ENCODE data around the gene CTSE.

CTSE gene

GRCh38 chr1:206020393-206021007 is 3.2 kb downstream of the CTSE start:
- TF ChIP-seq, protein P1, sequence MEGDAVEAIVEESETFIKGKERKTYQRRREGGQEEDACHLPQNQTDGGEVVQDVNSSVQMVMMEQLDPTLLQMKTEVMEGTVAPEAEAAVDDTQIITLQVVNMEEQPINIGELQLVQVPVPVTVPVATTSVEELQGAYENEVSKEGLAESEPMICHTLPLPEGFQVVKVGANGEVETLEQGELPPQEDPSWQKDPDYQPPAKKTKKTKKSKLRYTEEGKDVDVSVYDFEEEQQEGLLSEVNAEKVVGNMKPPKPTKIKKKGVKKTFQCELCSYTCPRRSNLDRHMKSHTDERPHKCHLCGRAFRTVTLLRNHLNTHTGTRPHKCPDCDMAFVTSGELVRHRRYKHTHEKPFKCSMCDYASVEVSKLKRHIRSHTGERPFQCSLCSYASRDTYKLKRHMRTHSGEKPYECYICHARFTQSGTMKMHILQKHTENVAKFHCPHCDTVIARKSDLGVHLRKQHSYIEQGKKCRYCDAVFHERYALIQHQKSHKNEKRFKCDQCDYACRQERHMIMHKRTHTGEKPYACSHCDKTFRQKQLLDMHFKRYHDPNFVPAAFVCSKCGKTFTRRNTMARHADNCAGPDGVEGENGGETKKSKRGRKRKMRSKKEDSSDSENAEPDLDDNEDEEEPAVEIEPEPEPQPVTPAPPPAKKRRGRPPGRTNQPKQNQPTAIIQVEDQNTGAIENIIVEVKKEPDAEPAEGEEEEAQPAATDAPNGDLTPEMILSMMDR (IDR thresholded peaks at IDR 0.05; ENCODE audit: insufficient read depth, missing control alignments), result no peak
- no peak for FAIRE-seq

GRCh38 chr1:206015071-206015470 is 8.6 kb downstream of the CTSE start:
- FAIRE-seq (no peak), DNase-seq (ENCODE audit: insufficient read length, low spot score) (no peak)
- TF ChIP-seq, protein P1 (IDR thresholded peaks at IDR 0.05; ENCODE audit: insufficient read depth, missing control alignments), result no peak

More at GRCh38 chr1:206020393-206021007, 3.2 kb downstream of the CTSE start:
- DNase-seq (ENCODE audit: insufficient read length, low spot score), result no peak

DNA sequence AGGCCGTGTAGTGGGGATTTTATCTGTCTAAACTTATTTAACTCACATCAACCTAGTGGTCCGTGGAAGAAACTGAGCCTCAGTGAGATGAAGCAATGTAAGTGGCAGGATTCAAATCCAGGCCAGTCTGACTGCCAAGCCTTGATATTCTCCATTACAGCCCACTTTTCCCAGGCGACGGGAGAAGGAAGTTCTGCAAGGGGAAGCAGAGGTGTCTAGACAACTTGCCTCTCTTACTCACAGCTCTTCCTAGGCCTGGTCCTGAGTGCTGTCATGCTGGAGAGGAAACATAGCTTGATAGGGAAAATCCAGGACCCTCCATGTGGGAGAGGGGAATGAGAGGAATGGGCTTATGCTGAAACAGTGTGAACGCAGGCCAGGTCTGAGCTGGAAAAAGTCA is 9.1 kb downstream of the CTSE start:
- TF ChIP-seq, protein P1 (IDR thresholded peaks at IDR 0.05; ENCODE audit: insufficient read depth, missing control alignments), result no peak
- FAIRE-seq (no peak), DNase-seq (ENCODE audit: insufficient read length, low spot score) (no peak)

DNA sequence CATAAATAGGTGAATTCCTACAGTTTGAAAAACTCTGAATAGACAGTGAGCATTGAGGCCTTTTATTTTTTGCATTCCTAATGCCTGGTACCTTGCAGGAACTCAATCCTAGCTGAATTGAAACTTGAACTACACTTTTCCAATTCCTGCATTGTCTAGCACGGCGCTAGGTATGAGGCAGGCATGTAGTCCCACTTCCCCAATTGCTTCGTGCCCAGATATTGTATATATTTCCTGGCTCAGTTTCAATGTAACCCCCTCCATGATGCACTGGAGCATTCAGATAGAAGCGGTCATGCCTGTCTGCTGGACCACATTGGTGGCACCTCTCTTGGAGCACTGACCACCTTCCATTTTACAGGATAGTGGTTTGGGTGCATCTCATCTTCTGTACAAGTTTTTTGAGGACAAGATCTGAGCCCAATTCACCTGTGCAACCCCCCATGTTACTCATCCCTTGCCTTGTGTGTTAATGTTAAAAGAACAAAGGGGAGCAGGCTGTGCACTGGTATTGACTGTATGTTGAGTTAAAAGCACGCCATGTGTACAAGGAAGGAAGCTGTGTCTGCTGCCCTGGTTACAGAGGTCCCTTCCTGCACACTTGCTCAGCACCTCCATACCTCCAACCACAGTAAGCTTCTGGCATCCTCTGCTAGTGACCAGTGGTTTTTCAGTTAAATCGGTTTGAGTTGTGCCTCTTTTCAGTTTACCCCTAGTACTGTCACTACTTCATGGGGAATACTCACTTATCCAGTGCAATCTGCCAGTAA is 10.5 kb downstream of the CTSE start:
- no peak for FAIRE-seq
- DNase-seq (ENCODE audit: insufficient read length, low spot score), result no peak

GRCh38 chr1:206012086-206012859 is 11.4 kb downstream of the CTSE start:
- TF ChIP-seq, protein P1 (IDR thresholded peaks at IDR 0.05; ENCODE audit: insufficient read depth, missing control alignments), result no peak
- FAIRE-seq (no peak), DNase-seq (ENCODE audit: insufficient read length, low spot score) (no peak)

More for the DNA sequence above, 10.5 kb downstream of the CTSE start:
- TF ChIP-seq, protein P1 (IDR thresholded peaks at IDR 0.05; ENCODE audit: insufficient read depth, missing control alignments), result no peak

DNA sequence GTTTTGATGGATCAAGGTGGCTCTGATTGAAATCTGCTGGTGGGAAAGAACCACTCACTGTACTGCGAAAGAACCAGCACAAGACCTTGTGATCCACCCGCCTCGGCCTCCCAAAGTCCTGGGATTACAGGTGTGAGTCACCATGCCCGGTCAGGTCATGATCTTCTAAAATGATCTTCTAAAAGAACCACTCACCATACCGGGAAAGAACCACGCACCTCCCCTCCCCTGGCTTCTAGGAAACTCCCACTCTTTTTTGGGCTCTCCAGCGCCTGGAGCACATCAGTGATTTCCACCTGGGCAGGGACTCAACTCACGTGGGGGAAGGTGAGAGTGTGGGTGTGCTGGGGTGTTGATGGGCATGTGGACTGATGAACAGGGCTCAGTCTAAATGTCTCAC is 12.6 kb downstream of the CTSE start:
- no peak for FAIRE-seq
- TF ChIP-seq, protein P1 (IDR thresholded peaks at IDR 0.05; ENCODE audit: insufficient read depth, missing control alignments), result no peak

More for the DNA sequence above, 12.6 kb downstream of the CTSE start:
- no peak for DNase-seq (ENCODE audit: insufficient read length, low spot score)
